Measurements from ENCODE around the gene GCNT2.

The GCNT2 gene

GRCh38 chr6:10579803-10580202 lies 58.7 kb downstream of the GCNT2 start:
- TF ChIP-seq TAF1 (IDR thresholded peaks at IDR 0.05; ENCODE audit: low read depth) (no peak), RAD21 (IDR thresholded peaks at IDR 0.05; ENCODE audit: low read depth) (no peak), CEBPB (IDR thresholded peaks at IDR 0.05) (no peak), NFIC (IDR thresholded peaks at IDR 0.05) (no peak), USF1 (IDR thresholded peaks at IDR 0.05) (no peak), TEAD4 (IDR thresholded peaks at IDR 0.05) (no peak), ZBTB7A (IDR thresholded peaks at IDR 0.05; ENCODE audit: low read depth) (no peak), YY1 (IDR thresholded peaks at IDR 0.05; ENCODE audit: low read depth) (no peak), FOXM1 (IDR thresholded peaks at IDR 0.05; ENCODE audit: borderline replicate concordance, low read depth) (no peak), REST (IDR thresholded peaks at IDR 0.05; ENCODE audit: low read depth) (no peak), EGR1 (IDR thresholded peaks at IDR 0.05) (no peak), CREB1 (IDR thresholded peaks at IDR 0.05; ENCODE audit: low read depth) (no peak), MAX (IDR thresholded peaks at IDR 0.05) (no peak)

GRCh38 chr6:10580570-10580969 lies 59.4 kb downstream of the GCNT2 start:
- TF ChIP-seq ZBTB7A (IDR thresholded peaks at IDR 0.05; ENCODE audit: low read depth) (no peak), EP300 (IDR thresholded peaks at IDR 0.05; ENCODE audit: borderline replicate concordance) (no peak), USF1 (IDR thresholded peaks at IDR 0.05) (no peak), NFIC (IDR thresholded peaks at IDR 0.05) (no peak), MAX (IDR thresholded peaks at IDR 0.05) (no peak), YY1 (IDR thresholded peaks at IDR 0.05; ENCODE audit: low read depth) (no peak), RAD21 (IDR thresholded peaks at IDR 0.05; ENCODE audit: low read depth) (no peak)

- TF ChIP-seq EGR1 (IDR thresholded peaks at IDR 0.05) (no peak), EP300 (IDR thresholded peaks at IDR 0.05; ENCODE audit: borderline replicate concordance) (peak; percentile 56; the same call in 1 of the 2 replicates), TEAD4 (IDR thresholded peaks at IDR 0.05) (peak; percentile 39), YY1 (IDR thresholded peaks at IDR 0.05; ENCODE audit: low read depth) (no peak), CREB1 (IDR thresholded peaks at IDR 0.05; ENCODE audit: low read depth) (no peak), NFIC (IDR thresholded peaks at IDR 0.05) (peak; percentile 89), ZBTB7A (IDR thresholded peaks at IDR 0.05; ENCODE audit: low read depth) (no peak), TAF1 (IDR thresholded peaks at IDR 0.05; ENCODE audit: low read depth) (no peak), USF1 (IDR thresholded peaks at IDR 0.05) (no peak), RAD21 (IDR thresholded peaks at IDR 0.05; ENCODE audit: low read depth) (no peak), CEBPB (IDR thresholded peaks at IDR 0.05) (peak; percentile 80), TCF12 (IDR thresholded peaks at IDR 0.05; ENCODE audit: low read depth) (peak; percentile 85), MAX (IDR thresholded peaks at IDR 0.05) (0 out of 2 replicates have a peak, but pooled peaks have one; percentile 12), REST (IDR thresholded peaks at IDR 0.05; ENCODE audit: low read depth) (peak; percentile 29; the same call in 1 of the 2 replicates), FOXM1 (IDR thresholded peaks at IDR 0.05; ENCODE audit: borderline replicate concordance, low read depth) (0 out of 2 replicates have a peak, but pooled peaks have one; percentile 31)
Observed at GRCh38 chr6:10582774-10583508, 61.8 kb downstream of the GCNT2 start.

- TF ChIP-seq EP300 (IDR thresholded peaks at IDR 0.05; ENCODE audit: borderline replicate concordance) (no peak), USF1 (IDR thresholded peaks at IDR 0.05) (no peak), EGR1 (IDR thresholded peaks at IDR 0.05) (no peak)
Observed at GRCh38 chr6:10583509-10583901, 62.4 kb downstream of the GCNT2 start.

GRCh38 chr6:10584607-10585006 lies 63.5 kb downstream of the GCNT2 start:
- TF ChIP-seq USF1 (IDR thresholded peaks at IDR 0.05) = no peak
- TF ChIP-seq REST (IDR thresholded peaks at IDR 0.05; ENCODE audit: low read depth) = no peak
- no peak for TF ChIP-seq MAX (IDR thresholded peaks at IDR 0.05)
- TF ChIP-seq CEBPB (IDR thresholded peaks at IDR 0.05) = no peak
- TF ChIP-seq NFIC (IDR thresholded peaks at IDR 0.05) = no peak
- TF ChIP-seq TCF12 (IDR thresholded peaks at IDR 0.05; ENCODE audit: low read depth) = no peak
- TF ChIP-seq FOXM1 (IDR thresholded peaks at IDR 0.05; ENCODE audit: borderline replicate concordance, low read depth) = no peak
- no peak for TF ChIP-seq TEAD4 (IDR thresholded peaks at IDR 0.05)
- TF ChIP-seq RAD21 (IDR thresholded peaks at IDR 0.05; ENCODE audit: low read depth) = no peak
- TF ChIP-seq ZBTB7A (IDR thresholded peaks at IDR 0.05; ENCODE audit: low read depth) = no peak
- no peak for TF ChIP-seq EGR1 (IDR thresholded peaks at IDR 0.05)
- TF ChIP-seq TAF1 (IDR thresholded peaks at IDR 0.05; ENCODE audit: low read depth) = no peak
- no peak for TF ChIP-seq CREB1 (IDR thresholded peaks at IDR 0.05; ENCODE audit: low read depth)
- no peak for TF ChIP-seq EP300 (IDR thresholded peaks at IDR 0.05; ENCODE audit: borderline replicate concordance)
- no peak for TF ChIP-seq YY1 (IDR thresholded peaks at IDR 0.05; ENCODE audit: low read depth)
